CD8-positive, alpha-beta memory T cell (primary cell): ENCODE results near the gene ASXL2. TPM values are rescaled to one million over a fixed set of nuclear protein-coding genes. Genes with fewer than 3 reads are reported as not detected.
A peak's percentile ranks its signal among the peaks of the same experiment; 100 is the strongest.

ENCODE experiments used
- CTCF ChIA-PET: fragments of 350-600 bp; sonication (Branson Sonifier 250); formaldehyde crosslinking; loops from one replicate; lab custom pipeline; 2021; ENCODE audit warnings: antibody characterized with exemption; lab: Charles Lee
- POLR2A ChIA-PET: fragments of 350-600 bp; sonication (Branson Sonifier 250); formaldehyde crosslinking; loops from one replicate; lab custom pipeline; 2021; ENCODE audit warnings: antibody characterized with exemption; lab: Charles Lee
- DNase-seq, 5 donors: peaks; one replicate each; pipeline versions ENCODE4 v3.0.0 to v3.0.0-alpha.2; 2020 to 2022; ENCODE audit warnings: mixed read lengths in 1 of 5
- H3K27ac ChIP-seq: one replicate; pipeline ENCODE4 v1.7.0; 2013; ENCODE audit warnings: low read depth, mild to moderate bottlenecking, low read length, moderate library complexity
- H3K27me3 ChIP-seq: 2 replicates; pipeline ENCODE4 v1.7.0; 2013; ENCODE audit warnings: low read length, mild to moderate bottlenecking; ENCODE audit not compliant: insufficient read depth, poor library complexity, severe bottlenecking
- H3K36me3 ChIP-seq: 2 replicates; pipeline ENCODE4 v1.7.0; 2013; ENCODE audit warnings: mild to moderate bottlenecking, low read length, moderate library complexity; ENCODE audit not compliant: insufficient read depth
- H3K4me1 ChIP-seq: 2 replicates; pipeline ENCODE4 v1.7.0; 2013; ENCODE audit warnings: mild to moderate bottlenecking, low read length, moderate library complexity; ENCODE audit not compliant: insufficient read depth
- H3K4me3 ChIP-seq: 2 replicates; pipeline ENCODE4 v1.7.0; 2013; ENCODE audit warnings: mild to moderate bottlenecking, low read length
- H3K9me3 ChIP-seq: 2 replicates; pipeline ENCODE4 v1.7.0; 2013; ENCODE audit warnings: mild to moderate bottlenecking, low read length
- H3K27ac Mint-ChIP-seq, 8 donors: one replicate each; pipeline ENCODE4 v1.8.0; 2020 to 2021; ENCODE audit warnings: mixed read lengths in 8 of 8, mild to moderate bottlenecking in 6 of 8, inconsistent platforms in 3 of 8, moderate library complexity in 3 of 8
- H3K27me3 Mint-ChIP-seq, 2 donors: one replicate each; pipeline ENCODE4 v1.8.0; 2020 to 2021; ENCODE audit warnings: mixed read lengths in 2 of 2, mild to moderate bottlenecking in 1 of 2, moderate library complexity in 1 of 2
- H3K36me3 Mint-ChIP-seq, 3 donors: one replicate each; pipeline ENCODE4 v1.8.0; 2020 to 2021; ENCODE audit warnings: mixed read lengths in 3 of 3, inconsistent platforms in 1 of 3, mild to moderate bottlenecking in 1 of 3
- H3K4me1 Mint-ChIP-seq, 3 donors: one replicate each; pipeline ENCODE4 v1.8.0; 2020 to 2021; ENCODE audit warnings: mixed read lengths in 3 of 3, inconsistent platforms in 1 of 3, mild to moderate bottlenecking in 1 of 3
- H3K4me3 Mint-ChIP-seq, 7 donors: one replicate each; pipeline ENCODE4 v1.8.0; 2020 to 2021; ENCODE audit warnings: mixed read lengths in 7 of 7, mild to moderate bottlenecking in 6 of 7, moderate library complexity in 4 of 7, inconsistent platforms in 2 of 7
- H3K9me3 Mint-ChIP-seq, 5 donors: one replicate each; pipeline ENCODE4 v1.8.0; 2020 to 2022; ENCODE audit warnings: mixed read lengths in 5 of 5, mild to moderate bottlenecking in 3 of 5, moderate library complexity in 2 of 5, inconsistent platforms in 1 of 5
- polyA plus RNA-seq: library from polyadenylated mRNA; unstranded; fragments of 300-500 nt; fragmentation: Illumina TruSeq; gene quantifications from one replicate; pipeline ENCODE4 v1.2.3, GENCODE V29; 2021
- total RNA-seq, 2 experiments: library from RNA; stranded (reverse); gene quantifications; one replicate each; pipeline ENCODE4 v1.2.3, GENCODE V29; 2021

ASXL2 gene
- total and polyA plus RNA-seq, 3 experiments from 2014 or later = 10.9 to 72.7 (median 67.5) TPM

DNA sequence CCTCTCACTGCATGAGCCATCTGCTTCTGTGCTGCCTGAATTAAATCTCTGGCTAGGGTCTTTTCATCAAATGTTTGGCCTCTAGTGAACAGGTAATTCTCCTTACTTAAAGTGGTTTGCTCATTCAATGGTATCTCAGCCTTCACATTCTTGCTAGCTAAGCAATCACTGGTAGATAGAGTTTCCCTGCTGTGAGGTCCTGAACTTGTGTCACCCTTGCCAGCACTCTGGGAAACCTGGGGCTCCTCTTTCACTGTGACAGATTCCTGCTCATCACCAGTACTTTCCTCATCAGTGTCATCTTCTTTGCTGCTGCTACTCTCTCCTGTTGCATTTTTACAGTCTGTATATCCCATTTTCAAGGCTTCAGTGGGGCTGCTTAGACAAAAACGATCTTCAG is 135.8 kb downstream of the ASXL2 start:
- Histone ChIP-seq H3K4me1 (peaks cover 10% of the 10 kb centered on the region), H3K27ac (no peak overlapping the region), H3K4me3 (no peak overlapping the region), H3K9me3 (no peaks in the 10 kb centered on the region), H3K36me3 (peaks cover 18% of the 10 kb centered on the region), H3K27me3 (no peaks in the 10 kb centered on the region)
- H3K4me3 Mint-ChIP-seq = no peak overlapping the region
- H3K27ac Mint-ChIP-seq = peak overlapping the region in 7 of 8 donors; percentile 16 to 93 (median 79)
- peaks cover 30 to 48% (median 39%) of the 10 kb centered on the region in 3 donors for H3K4me1 Mint-ChIP-seq
- DNase-seq = no peak
- H3K9me3 Mint-ChIP-seq = no peaks in the 10 kb centered on the region
- H3K27me3 Mint-ChIP-seq = no peaks in the 10 kb centered on the region
- ChIA-PET POLR2A (no interaction called here), CTCF (interaction anchor here (1.3 kb wide), 2 partner anchors 24 to 109 kb away, joined by 3 read pairs; no protein-coding TSS in a partner anchor)
- peaks cover 5 to 60% (median 17%) of the 10 kb centered on the region in 3 donors for H3K36me3 Mint-ChIP-seq

- H3K27ac Mint-ChIP-seq = peak overlapping the region in 5 of 8 donors; percentile 11 to 82 (median 16)
- H3K36me3 ChIP-seq = peaks cover 18% of the 10 kb centered on the region
- CTCF ChIA-PET = no interaction called here
- H3K27ac ChIP-seq = no peak overlapping the region
- peaks cover 5 to 51% (median 16%) of the 10 kb centered on the region in 3 donors for H3K36me3 Mint-ChIP-seq
- no peaks in the 10 kb centered on the region for H3K9me3 Mint-ChIP-seq
- H3K9me3 ChIP-seq = no peaks in the 10 kb centered on the region
- peaks cover 29 to 47% (median 34%) of the 10 kb centered on the region in 3 donors for H3K4me1 Mint-ChIP-seq
- no peaks in the 10 kb centered on the region for H3K27me3 Mint-ChIP-seq
- H3K4me3 ChIP-seq = no peak overlapping the region
- POLR2A ChIA-PET = no interaction called here
- H3K27me3 ChIP-seq = no peaks in the 10 kb centered on the region
- H3K4me3 Mint-ChIP-seq = no peak overlapping the region
- peaks cover 10% of the 10 kb centered on the region for H3K4me1 ChIP-seq
- DNase-seq = no peak
These were observed 137.4 kb downstream of the ASXL2 start for GRCh38 chr2:25740810-25741381.

DNA sequence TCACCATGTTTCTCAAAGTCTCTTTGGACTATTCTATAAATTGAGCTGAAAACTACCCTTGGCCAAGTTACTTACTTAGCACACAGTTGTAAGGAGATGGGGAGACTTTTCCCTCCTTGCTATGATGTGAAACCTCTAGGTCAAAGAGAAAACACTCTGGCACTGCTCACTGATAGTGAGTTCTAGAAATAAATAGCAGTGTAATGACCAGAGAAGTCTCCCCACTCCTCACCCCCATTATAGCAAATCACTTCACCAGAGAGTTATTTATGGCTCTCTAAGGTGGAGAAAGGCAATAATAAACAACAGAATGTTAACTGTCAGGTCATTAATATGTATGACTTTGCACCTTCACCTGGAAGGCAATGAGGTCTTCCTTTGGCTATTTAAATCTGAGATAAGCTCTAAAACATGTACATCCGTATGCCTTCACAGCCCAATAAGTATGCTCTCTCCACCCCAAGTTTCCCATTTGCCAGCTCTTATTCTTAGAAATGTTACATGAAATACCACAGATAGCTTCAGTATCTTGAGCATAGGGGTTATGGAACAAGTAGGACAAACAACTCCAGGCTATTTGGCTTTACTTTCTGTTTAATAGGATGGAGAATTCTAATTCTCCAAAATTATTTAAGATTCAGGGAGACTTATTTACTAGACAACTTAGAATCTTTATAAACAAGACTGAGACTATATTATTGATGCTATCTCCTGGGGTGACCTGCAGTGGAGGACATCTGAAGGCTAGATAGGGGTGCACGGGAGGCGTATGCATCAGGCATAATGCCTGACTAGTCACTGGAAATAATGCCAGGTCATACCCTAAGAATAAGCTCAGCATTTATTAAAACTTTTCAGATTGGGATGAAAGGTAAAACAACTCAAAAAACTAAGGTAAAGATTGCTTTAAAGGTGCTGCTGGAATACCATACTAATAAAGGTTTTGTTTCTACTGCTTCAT is 139.6 kb downstream of the ASXL2 start:
- H3K27me3 ChIP-seq = no peaks in the 10 kb centered on the region
- no peak for DNase-seq
- peaks cover 10% of the 10 kb centered on the region for H3K4me1 ChIP-seq
- ChIA-PET POLR2A (no interaction called here), CTCF (interaction anchor here (1.1 kb wide), 1 partner anchor 36 kb away, joined by 3 read pairs; no protein-coding TSS in a partner anchor)
- Mint-ChIP-seq H3K4me1 (peaks cover 26 to 31% (median 29%) of the 10 kb centered on the region in 3 donors), H3K27me3 (no peaks in the 10 kb centered on the region), H3K9me3 (no peaks in the 10 kb centered on the region), H3K27ac (peak overlapping the region in 6 of 8 donors; percentile 25 to 76 (median 54)), H3K4me3 (no peak overlapping the region), H3K36me3 (peaks cover 5 to 35% (median 11%) of the 10 kb centered on the region in 3 donors)
- H3K4me3 ChIP-seq = no peak overlapping the region
- H3K27ac ChIP-seq = no peak overlapping the region
- H3K36me3 ChIP-seq = peaks cover 16% of the 10 kb centered on the region
- no peaks in the 10 kb centered on the region for H3K9me3 ChIP-seq

DNA sequence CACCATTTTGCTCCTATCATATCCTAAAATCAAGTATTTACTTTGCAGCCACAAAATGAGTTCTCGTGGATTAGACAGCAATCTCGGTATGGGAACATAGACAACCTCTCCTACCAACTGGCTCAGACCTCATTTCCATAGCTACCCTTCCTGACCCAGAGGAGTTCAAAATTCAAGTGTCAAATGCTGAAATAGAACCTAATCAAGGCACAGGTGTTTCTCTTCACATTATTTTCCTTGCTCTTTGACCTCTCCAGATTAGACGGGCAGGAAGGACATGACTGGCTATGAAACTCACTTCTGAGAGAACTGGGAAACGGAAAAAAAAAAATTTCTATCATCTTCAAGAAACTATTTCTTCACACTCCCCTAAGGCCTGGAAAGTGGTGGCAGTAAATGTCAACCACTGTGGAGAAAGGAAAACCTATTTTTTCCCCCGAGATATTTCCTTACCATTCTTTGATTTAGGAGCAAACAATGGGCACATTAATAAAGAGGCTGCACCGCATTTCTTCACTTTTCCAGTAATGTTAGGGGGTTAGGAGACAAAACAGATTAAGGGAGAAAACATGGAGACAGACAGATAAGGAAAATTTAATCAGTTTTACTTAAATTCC is 141.3 kb downstream of the ASXL2 start:
- Mint-ChIP-seq H3K9me3 (no peaks in the 10 kb centered on the region), H3K4me3 (no peak overlapping the region), H3K4me1 (peaks cover 12 to 15% (median 13%) of the 10 kb centered on the region in 3 donors), H3K27me3 (no peaks in the 10 kb centered on the region), H3K27ac (peak overlapping the region in 2 of 8 donors; percentile 15 to 59), H3K36me3 (peaks cover 0 to 18% (median 10%) of the 10 kb centered on the region in 3 donors)
- ChIA-PET POLR2A (no interaction called here), CTCF (no interaction called here)
- no peak overlapping the region for H3K4me3 ChIP-seq
- H3K9me3 ChIP-seq = no peaks in the 10 kb centered on the region
- no peaks in the 10 kb centered on the region for H3K27me3 ChIP-seq
- no peak overlapping the region for H3K27ac ChIP-seq
- no peak for DNase-seq
- H3K4me1 ChIP-seq = no peaks in the 10 kb centered on the region
- peaks cover under 1% of the 10 kb centered on the region for H3K36me3 ChIP-seq

GRCh38 chr2:25735835-25736234 is 142.5 kb downstream of the ASXL2 start:
- no peaks in the 10 kb centered on the region for H3K4me1 ChIP-seq
- no peak overlapping the region for H3K4me3 ChIP-seq
- H3K4me3 Mint-ChIP-seq = no peak overlapping the region
- CTCF ChIA-PET = no interaction called here
- no peaks in the 10 kb centered on the region for H3K27me3 Mint-ChIP-seq
- no peak overlapping the region for H3K27ac ChIP-seq
- peaks cover 6 to 8% (median 8%) of the 10 kb centered on the region in 3 donors for H3K4me1 Mint-ChIP-seq
- H3K27ac Mint-ChIP-seq = peak overlapping the region in 5 of 8 donors; percentile 14 to 48 (median 41)
- H3K36me3 Mint-ChIP-seq = peaks cover 0 to 8% (median 7%) of the 10 kb centered on the region in 3 donors
- H3K27me3 ChIP-seq = no peaks in the 10 kb centered on the region
- no peaks in the 10 kb centered on the region for H3K9me3 ChIP-seq
- no peaks in the 10 kb centered on the region for H3K9me3 Mint-ChIP-seq
- no peak for DNase-seq
- H3K36me3 ChIP-seq = no peaks in the 10 kb centered on the region
- POLR2A ChIA-PET = no interaction called here

DNA sequence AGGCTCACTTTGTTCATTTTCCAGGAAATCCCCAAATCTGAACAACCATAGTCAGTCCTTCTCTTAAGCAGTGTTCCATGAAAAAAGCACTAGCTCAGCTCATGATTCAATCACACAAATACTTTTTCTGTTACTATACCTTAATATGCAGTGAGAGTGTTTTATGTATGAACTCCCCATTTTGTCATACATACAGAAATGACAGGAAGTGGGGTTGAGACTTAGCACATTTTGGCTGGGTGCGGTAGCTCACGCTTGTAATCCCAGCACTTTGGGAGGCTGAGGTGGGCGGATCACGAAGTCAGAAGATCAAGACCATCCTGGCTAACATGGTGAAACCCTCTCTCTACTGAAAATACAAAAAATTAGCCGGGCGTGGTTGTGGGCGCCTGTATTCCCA is 149.7 kb downstream of the ASXL2 start:
- Histone ChIP-seq H3K27me3 (no peaks in the 10 kb centered on the region), H3K36me3 (no peaks in the 10 kb centered on the region), H3K4me3 (no peak overlapping the region), H3K4me1 (no peaks in the 10 kb centered on the region), H3K9me3 (no peaks in the 10 kb centered on the region), H3K27ac (no peak overlapping the region)
- Mint-ChIP-seq H3K36me3 (no peaks in the 10 kb centered on the region), H3K9me3 (no peaks in the 10 kb centered on the region), H3K27ac (no peak overlapping the region), H3K4me1 (peaks cover 0 to 7% (median 4%) of the 10 kb centered on the region in 3 donors), H3K4me3 (no peak overlapping the region), H3K27me3 (peaks cover 0 to 3% of the 10 kb centered on the region in 2 donors)
- POLR2A ChIA-PET = no interaction called here
- DNase-seq = no peak
- CTCF ChIA-PET = no interaction called here

GRCh38 chr2:25726522-25726921 is 151.8 kb downstream of the ASXL2 start:
- Mint-ChIP-seq H3K27ac (no peak overlapping the region), H3K4me3 (no peak overlapping the region), H3K27me3 (peaks cover 3% of the 10 kb centered on the region in 2 donors), H3K4me1 (peaks cover 0 to 7% (median 4%) of the 10 kb centered on the region in 3 donors), H3K9me3 (no peaks in the 10 kb centered on the region), H3K36me3 (no peaks in the 10 kb centered on the region)
- no peak for DNase-seq
- Histone ChIP-seq H3K27ac (no peak overlapping the region), H3K27me3 (no peaks in the 10 kb centered on the region), H3K9me3 (no peaks in the 10 kb centered on the region), H3K4me1 (no peaks in the 10 kb centered on the region), H3K4me3 (no peak overlapping the region), H3K36me3 (no peaks in the 10 kb centered on the region)
- ChIA-PET POLR2A (no interaction called here), CTCF (no interaction called here)
